Activated naive CD4-positive, alpha-beta T cell (primary cell): ENCODE data around the gene PPARGC1A.

ENCODE experiments used
- DNase-seq, 4 experiments: peaks; one replicate each; lab custom pipeline; 2025; lab: John Stamatoyannopoulos, UW

PPARGC1A gene

GRCh38 chr4:23839279-23839678, 50.6 kb downstream of the PPARGC1A start:
- DNase-seq: no peak

DNA sequence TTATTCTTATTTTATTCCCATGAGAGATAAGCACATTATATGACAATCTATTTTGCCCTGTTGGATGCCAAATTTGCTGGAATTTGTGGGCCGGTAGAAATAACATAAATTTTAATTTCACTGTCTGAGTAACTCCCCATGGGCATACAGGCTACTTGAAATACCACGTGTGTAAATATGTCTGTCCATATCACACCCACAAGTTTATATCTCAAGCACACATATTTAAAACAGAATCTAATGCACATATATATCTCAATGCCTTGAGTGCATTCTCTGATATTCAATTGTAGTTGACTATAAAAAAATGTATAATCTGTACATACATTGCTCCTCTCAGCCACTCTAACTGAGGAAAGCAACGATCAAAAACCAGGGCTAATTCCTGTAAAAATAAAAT, 51.2 kb downstream of the PPARGC1A start:
- no peak for DNase-seq

- DNase-seq: no peak
These were observed 51.7 kb downstream of the PPARGC1A start for GRCh38 chr4:23838131-23838530.

DNA sequence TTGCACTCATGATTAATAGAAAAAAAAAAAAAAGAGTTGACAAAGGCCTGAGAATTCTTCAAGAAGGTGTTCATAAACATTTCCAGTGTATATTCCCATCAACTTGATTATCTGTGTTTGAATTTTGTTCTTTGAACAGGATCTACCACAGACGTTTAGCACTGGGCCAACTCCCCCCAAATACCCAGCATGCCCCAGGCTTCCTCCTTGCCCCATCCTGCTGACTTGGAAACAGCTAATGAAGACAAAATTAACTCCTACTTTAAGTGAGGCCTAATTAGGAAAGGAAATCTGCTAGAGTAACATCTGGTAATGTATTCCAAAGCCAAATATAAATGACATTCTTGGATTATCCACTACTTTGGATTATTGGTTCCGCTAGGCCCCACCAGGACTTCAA, 52.5 kb downstream of the PPARGC1A start:
- no peak for DNase-seq

GRCh38 chr4:23835774-23836478, 53.9 kb downstream of the PPARGC1A start:
- no peak for DNase-seq

DNA sequence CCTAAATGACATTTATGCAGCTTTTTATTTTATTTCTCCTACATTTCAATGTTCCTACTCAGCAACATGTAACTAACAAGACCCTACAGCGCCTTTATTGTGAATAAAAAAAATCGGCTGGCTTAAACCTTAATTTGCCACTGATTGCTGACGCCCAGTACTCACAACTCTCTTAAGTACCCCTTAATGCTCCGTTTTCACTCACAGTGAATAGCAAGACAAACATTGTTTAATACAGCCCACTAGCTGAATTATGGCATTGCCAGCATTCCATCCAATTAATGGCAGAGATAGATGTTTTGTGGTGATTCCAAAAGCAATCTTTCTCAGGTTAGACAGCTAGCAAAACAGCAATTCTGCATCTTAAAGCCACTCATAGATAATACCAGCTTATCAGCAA, 61.1 kb downstream of the PPARGC1A start:
- DNase-seq: no peak

- DNase-seq: no peak
These were observed 61.7 kb downstream of the PPARGC1A start for GRCh38 chr4:23828020-23828715.

- DNase-seq: no peak
These were observed 67.7 kb downstream of the PPARGC1A start for GRCh38 chr4:23822181-23822580.

- DNase-seq: no peak
These were observed 70.8 kb downstream of the PPARGC1A start for GRCh38 chr4:23819041-23819511.

- DNase-seq: no peak
These were observed 71.6 kb downstream of the PPARGC1A start for GRCh38 chr4:23818097-23818885.

DNA sequence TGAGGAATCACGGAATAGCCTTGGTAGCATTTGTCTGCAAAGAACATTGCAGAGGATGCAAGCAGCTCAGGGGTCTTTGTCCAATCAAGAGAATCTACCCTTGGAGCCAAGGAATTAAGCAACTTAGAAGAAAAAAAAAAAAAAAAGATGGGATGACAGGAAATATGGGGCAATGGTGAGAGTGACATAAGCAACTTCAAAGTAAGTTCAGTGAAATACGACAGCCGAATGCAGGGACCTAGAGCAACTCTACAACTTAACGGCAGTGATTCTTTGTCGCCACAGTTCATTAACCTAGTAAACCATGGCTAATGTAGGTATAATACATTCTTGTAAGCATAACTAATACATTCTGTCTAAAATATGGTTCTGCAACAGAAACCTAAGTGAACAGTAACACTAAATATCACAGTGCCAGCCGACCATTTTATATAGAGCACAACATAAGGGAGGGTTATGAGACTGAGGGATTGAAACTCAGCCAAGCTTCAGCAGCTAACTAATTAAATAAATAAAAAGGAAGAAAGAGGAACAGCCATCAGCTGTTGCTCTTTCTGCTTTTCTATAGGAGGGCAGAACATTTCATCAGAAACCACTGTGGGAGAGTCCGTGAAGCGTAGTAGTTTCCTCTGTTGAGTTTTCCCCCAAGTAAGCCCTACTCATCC, 74.7 kb downstream of the PPARGC1A start:
- DNase-seq: no peak

DNA sequence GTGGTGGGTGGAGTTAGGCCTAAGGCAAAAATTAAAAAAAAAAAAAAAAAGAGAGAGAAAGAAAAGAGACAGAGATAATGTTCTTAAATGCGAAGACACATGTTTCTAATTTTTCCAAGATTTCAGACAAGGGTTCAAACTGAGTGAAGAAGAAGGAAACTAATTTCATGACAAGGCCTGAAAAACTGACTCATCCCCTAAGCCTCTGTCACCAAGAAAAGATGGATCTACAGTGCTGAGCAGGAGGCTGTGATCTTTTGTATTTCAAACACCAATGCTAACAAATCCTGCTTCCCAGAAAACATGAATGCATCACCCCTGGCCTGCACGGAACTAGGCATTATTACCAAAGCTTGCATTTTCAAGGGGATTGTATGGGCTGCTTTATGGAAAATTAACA, 75.3 kb downstream of the PPARGC1A start:
- no peak for DNase-seq

- DNase-seq: no peak
These were observed 78.7 kb downstream of the PPARGC1A start for GRCh38 chr4:23811161-23811560.

DNA sequence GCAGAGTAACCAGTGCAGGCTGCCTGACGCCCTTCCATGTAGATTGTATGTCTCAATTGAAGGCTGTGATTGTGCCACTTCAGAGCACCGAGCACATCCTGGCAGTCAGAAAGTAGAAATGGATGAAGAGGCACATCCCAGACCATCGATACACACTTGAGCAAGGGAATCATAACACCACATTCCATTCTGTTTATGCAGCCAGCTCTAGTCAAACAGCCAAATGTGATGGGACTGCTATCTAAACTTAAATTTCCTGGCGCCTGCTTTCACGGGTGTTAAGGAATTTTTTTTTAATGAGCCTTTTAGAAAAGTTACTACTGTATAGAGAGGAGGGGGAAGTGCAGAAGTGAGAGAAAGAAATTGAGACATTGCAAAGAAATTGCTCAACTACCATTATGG, 84.4 kb downstream of the PPARGC1A start:
- DNase-seq: no peak

DNA sequence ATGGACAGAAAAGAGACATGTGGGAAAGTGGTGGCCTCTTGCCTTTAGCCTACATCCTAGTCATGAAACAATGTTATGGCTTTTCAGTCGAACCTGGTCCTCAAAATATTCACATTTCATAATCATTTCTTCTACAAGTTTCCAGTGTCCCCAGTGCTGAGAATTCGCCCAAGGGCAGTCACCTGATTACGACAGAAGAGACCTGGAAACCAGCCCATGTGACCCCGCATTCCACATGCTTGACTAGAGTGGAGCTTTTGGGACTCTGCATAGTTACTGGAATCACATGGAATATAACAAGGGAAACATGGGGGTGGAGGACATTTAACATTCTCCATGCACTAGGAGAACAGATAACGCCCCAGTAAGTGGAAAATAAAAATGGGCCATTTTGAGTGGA, 100.1 kb downstream of the PPARGC1A start:
- no peak for DNase-seq

DNA sequence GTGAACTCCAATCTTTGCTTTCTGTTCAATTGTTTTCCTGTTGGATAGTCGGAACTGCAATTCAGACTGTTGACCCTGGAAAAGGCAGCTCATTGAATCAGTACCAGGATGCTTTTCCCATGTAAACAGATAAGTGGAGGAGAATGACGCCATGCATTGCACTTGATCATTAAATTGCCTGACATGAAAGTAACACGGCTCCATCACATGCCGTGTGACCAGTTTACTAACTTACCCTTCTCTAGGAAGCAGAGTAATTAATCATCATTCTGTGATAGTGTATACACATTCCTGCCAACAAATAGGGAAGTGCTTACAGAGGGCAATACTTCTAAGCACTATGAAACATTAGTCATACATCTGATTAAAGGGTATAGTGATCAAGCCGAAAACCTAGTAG, 101.4 kb downstream of the PPARGC1A start:
- no peak for DNase-seq

DNA sequence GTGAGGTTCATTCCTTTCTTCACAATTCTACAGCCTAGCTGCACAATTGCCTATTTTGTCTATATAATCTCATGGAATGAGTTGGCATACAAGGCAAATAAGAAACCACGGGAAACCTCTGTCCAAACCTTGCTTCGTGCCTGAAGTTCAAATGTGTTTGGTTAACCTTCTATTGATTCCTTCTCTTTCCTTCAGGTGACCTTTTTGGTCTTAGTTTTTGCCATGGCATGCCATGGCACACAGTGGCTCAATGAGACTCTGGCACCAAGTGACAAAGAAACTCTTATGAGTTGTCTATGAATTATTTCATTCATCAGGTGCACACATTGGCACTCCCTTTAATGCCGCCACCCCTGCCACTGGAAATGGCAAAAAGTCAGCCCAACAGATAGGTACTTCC, 101.8 kb downstream of the PPARGC1A start:
- no peak for DNase-seq

DNA sequence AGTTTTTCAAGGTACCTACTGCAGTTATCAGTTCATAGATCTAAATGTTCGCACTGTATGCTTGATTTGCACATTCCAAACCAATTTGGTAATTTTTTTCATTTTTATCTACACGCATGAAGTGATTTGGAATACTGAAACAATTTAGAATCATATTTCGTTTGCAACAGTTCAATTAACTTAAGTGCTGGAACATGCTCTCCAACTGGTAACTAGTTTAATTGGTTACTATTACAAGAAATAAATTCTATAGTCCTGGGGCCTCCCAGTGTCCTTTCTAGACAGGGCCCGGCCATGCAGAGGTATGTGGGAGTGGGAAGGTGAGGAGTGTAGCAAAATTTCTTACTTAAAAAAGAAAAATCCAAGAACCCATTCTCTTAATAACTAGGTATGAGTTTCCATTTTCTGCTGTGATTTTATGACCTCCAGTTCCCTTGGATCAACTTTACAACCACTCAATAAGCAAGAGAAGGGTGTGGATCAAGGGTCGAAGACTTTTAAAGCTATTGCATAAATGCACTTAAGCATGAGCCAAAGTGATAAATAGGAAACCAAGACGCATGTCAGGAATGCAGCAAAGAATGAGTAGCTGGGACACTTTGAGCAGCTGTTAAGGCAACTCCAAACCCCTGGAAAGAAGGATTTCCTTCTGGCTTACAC, 106.9 kb downstream of the PPARGC1A start:
- DNase-seq: no peak

- no peak for DNase-seq
These were observed 110.0 kb downstream of the PPARGC1A start for GRCh38 chr4:23779839-23780238.

DNA sequence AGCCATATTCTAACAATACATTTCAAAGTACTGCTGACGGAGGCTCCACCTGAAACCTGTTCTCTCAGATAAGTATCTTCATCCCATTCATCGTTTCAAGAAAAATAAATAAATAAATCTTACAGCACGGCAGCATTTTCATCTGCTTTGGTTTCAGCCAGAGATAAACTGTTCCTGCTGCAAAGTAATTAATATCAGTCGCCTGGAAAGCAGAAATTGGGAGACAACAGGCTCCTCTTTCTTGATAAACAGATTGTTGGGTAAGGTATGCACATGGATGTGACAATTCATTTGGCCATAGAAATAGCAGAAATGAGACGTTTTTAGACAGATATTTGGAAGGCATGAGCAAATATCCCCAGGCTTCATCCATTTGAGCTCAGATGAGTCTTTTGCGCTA, 110.4 kb downstream of the PPARGC1A start:
- no peak for DNase-seq

DNA sequence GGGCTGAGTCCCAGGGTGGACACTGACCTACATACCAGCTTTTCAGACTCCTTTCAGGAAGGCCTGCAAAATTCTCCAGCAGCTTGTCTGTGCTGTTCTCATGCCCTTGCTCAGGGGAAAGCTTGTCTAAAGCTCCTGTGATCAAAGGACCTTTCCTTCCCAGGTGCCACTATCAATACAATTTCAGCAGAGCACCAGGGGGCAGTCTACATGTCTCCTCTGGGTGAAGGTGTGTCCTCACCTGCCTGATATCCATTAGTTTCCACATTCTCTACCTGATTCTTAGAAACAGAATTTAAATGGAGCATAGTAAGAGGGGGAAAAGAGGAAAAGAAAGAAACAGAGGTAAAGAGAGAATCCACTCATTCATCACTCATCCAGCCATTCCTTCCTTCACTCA, 114.2 kb downstream of the PPARGC1A start:
- no peak for DNase-seq

DNA sequence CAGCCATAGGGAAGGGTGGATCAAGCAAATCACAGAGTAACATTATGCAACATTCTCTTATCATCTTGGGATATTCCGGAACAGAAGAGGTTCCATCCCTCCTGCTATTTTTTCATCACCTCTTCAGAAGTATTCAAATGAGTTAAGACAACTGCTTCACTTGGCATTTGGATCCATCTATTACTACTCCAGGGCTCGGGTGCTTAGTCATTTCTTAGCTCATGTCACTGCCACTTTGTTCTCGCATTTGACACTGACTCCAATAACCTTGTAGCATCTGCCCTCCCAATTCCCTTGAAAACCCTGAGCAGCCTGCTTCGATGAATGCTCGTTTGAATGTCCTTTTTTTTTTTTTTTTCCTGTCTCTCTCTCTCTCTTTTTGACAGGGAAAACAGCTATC, 114.9 kb downstream of the PPARGC1A start:
- no peak for DNase-seq
